ENCODE data around the gene RREB1.

- no peak for TF ChIP-seq CTCF (IDR thresholded peaks at IDR 0.05; ENCODE audit: insufficient read depth, low read depth, low read length)
- no peak for TF ChIP-seq EZH2 (IDR thresholded peaks at IDR 0.05; ENCODE audit: insufficient read depth, low read length)
Observed at GRCh38 chr6:7086488-7086887, 21.3 kb upstream of the RREB1 start.
